ENCODE measurements around the gene FXR2.
A peak's percentile ranks its signal among the peaks of the same experiment; 100 is the strongest.

Gene FXR2

DNA sequence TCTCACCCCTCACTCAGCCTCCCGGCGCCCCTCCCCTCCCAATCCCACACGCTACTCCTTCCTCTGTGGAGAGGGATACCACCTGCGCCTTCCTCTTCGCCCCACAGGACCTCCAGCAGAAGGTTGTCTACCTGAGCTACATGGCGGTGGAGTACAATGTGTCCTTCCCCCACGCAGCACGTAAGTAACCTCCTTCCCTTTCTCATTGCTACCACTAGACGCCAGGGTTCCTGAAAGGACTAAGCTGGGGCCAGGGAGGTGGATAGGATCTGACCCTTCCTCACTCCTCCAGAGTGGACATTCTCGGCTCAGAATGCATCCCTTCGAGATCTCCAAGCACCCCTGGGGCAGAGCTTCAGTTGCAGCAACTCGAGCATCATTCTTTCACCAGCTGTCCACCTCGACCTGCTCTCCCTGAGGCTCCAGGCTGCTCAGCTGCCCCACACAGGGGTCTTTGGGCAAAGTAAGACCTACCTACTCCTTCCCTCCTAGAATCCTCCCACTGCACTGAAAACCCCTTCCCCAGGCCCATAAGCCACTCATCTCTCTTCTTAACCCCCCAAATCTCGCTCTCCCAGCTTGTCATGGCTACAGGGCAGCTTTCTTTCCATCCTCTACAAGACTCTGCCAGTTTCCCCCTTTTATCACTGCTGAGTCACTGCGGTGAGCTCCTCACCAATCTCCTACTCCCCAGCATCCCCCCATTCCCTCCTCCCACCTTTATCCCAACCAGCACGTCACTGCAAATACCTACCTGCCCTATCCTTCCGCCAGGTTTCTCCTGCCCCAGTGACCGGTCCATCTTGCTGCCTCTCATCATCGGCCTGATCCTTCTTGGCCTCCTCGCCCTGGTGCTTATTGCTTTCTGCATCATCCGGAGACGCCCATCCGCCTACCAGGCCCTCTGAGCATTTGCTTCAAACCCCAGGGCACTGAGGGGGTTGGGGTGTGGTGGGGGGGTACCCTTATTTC lies 33.8 kb downstream of the FXR2 start:
- DNase-seq (ENCODE audit: low read depth), result no peak
- H3K4me3 ChIP-seq (ENCODE audit: low read depth, low read length), result no peak overlapping the region
- TF ChIP-seq, protein P1, sequence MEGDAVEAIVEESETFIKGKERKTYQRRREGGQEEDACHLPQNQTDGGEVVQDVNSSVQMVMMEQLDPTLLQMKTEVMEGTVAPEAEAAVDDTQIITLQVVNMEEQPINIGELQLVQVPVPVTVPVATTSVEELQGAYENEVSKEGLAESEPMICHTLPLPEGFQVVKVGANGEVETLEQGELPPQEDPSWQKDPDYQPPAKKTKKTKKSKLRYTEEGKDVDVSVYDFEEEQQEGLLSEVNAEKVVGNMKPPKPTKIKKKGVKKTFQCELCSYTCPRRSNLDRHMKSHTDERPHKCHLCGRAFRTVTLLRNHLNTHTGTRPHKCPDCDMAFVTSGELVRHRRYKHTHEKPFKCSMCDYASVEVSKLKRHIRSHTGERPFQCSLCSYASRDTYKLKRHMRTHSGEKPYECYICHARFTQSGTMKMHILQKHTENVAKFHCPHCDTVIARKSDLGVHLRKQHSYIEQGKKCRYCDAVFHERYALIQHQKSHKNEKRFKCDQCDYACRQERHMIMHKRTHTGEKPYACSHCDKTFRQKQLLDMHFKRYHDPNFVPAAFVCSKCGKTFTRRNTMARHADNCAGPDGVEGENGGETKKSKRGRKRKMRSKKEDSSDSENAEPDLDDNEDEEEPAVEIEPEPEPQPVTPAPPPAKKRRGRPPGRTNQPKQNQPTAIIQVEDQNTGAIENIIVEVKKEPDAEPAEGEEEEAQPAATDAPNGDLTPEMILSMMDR (IDR thresholded peaks at IDR 0.05; ENCODE audit: low read depth, low read length, missing control alignments), result no peak

DNA sequence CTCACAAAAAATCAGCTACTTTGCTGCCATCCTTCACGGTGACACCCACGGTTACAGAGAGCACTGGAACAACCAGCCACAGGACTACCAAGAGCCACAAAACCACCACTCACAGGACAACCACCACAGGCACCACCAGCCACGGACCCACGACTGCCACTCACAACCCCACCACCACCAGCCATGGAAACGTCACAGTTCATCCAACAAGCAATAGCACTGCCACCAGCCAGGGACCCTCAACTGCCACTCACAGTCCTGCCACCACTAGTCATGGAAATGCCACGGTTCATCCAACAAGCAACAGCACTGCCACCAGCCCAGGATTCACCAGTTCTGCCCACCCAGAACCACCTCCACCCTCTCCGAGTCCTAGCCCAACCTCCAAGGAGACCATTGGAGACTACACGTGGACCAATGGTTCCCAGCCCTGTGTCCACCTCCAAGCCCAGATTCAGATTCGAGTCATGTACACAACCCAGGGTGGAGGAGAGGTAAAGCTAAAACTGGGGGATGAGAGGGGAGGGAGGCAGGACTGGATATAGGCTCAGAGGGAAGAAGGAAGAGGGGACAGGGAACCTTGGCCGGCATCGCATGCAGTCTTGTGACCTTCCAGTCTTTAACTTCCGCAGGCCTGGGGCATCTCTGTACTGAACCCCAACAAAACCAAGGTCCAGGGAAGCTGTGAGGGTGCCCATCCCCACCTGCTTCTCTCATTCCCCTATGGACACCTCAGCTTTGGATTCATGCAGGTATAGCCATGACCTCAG lies 34.7 kb downstream of the FXR2 start:
- DNase-seq (ENCODE audit: low read depth), result no peak
- TF ChIP-seq, protein P1 (IDR thresholded peaks at IDR 0.05; ENCODE audit: low read depth, low read length, missing control alignments), result no peak
- peak overlapping the region; percentile 5; the same call in 1 of the 2 replicates for H3K4me3 ChIP-seq (ENCODE audit: low read depth, low read length)

DNA sequence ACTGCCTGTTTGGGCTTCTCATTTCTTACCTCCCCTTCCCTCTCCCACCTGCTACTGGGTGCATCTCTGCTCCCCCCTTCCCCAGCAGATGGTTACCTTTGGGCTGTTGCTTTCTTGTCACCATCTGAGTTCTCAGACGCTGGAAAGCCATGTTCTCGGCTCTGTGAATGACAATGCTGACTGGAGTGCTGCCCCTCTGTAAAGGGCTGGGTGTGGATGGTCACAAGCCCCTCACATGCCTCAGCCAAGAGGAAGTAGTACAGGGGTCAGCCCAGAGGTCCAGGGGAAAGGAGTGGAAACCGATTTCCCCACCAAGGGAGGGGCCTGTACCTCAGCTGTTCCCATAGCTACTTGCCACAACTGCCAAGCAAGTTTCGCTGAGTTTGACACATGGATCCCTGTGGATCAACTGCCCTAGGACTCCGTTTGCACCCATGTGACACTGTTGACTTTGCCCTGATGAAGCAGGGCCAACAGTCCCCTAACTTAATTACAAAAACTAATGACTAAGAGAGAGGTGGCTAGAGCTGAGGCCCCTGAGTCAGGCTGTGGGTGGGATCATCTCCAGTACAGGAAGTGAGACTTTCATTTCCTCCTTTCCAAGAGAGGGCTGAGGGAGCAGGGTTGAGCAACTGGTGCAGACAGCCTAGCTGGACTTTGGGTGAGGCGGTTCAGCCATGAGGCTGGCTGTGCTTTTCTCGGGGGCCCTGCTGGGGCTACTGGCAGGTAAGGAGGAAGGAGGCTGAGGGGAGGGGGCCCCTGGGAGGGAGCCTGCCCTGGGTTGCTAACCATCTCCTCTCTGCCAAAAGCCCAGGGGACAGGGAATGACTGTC lies 35.5 kb downstream of the FXR2 start, which contains the start of gene CD68:
Gene CD68 (plus strand): TSS at position 638 of the 833 bp plus-strand sequence. CDS start 40 bp downstream, at position 678.
- peak within 1 kb of the TSS; percentile 5; the same call in 1 of the 2 replicates for H3K4me3 ChIP-seq (ENCODE audit: low read depth, low read length)
- peak; percentile 78 for DNase-seq (ENCODE audit: low read depth)

DNA sequence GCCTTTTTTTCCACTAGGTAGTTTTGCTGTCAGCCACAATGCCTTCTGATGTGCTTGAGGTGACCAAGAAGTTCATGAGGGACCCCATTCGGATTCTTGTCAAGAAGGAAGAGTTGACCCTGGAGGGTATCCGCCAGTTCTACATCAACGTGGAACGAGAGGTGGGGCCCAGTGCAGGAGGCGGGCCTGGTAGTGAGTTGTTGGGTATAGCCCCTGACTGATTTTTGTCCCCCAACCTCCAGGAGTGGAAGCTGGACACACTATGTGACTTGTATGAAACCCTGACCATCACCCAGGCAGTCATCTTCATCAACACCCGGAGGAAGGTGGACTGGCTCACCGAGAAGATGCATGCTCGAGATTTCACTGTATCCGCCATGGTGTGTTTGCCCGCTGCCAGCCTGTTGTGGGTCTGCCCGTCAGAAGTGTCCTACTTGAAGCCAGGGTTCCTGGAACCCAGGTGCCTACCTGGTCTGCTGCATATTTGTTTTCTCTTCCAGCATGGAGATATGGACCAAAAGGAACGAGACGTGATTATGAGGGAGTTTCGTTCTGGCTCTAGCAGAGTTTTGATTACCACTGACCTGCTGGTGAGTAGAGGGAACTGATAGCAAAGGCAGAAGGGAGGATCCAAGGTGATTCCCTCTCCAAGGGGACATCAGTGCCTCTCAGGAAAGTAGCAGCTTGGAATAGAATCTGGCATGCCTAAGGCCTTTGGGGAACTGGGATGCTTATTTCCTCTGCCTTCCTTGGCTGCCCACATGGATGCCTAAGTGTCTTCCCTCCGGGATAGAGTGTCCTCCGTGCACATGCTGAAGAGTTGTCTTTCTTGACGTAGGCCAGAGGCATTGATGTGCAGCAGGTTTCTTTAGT lies 37.1 kb downstream of the FXR2 start:
- H3K4me3 ChIP-seq (ENCODE audit: low read depth, low read length), result no peak overlapping the region
- DNase-seq (ENCODE audit: low read depth), result no peak
- TF ChIP-seq, protein P1 (IDR thresholded peaks at IDR 0.05; ENCODE audit: low read depth, low read length, missing control alignments), result no peak

More for the DNA sequence above, 35.5 kb downstream of the FXR2 start, which contains the start of gene CD68:
- TF ChIP-seq, protein P1 (IDR thresholded peaks at IDR 0.05; ENCODE audit: low read depth, low read length, missing control alignments), result no peak

DNA sequence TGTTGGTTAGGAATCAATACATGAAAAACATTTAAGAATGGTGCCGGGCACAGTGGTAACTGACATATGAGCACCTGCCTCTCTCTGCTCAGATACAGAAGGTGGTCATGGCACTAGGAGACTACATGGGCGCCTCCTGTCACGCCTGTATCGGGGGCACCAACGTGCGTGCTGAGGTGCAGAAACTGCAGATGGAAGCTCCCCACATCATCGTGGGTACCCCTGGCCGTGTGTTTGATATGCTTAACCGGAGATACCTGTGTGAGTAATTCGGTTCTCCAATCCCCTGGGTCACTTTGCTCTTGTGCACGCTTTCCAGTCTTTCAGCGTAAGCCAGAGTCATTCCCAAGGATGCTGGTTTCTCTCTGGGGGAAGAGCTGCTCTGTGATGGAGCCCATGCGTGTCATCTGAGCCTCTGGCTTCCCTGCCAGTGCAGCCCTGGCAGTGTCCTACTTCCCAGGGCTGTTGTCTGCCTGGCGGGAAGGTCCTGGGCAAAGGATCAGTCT lies 38.2 kb downstream of the FXR2 start:
- DNase-seq (ENCODE audit: low read depth), result no peak
- H3K4me3 ChIP-seq (ENCODE audit: low read depth, low read length), result no peak overlapping the region
- TF ChIP-seq, protein P1 (IDR thresholded peaks at IDR 0.05; ENCODE audit: low read depth, low read length, missing control alignments), result no peak
